SKM-1 (cell line): ENCODE results near the gene SPTLC3.

Experiments
- DNase-seq: peaks from one replicate; lab custom pipeline; 2025; ENCODE audit not compliant: unreplicated experiment; lab: John Stamatoyannopoulos, UW

The SPTLC3 gene

DNA sequence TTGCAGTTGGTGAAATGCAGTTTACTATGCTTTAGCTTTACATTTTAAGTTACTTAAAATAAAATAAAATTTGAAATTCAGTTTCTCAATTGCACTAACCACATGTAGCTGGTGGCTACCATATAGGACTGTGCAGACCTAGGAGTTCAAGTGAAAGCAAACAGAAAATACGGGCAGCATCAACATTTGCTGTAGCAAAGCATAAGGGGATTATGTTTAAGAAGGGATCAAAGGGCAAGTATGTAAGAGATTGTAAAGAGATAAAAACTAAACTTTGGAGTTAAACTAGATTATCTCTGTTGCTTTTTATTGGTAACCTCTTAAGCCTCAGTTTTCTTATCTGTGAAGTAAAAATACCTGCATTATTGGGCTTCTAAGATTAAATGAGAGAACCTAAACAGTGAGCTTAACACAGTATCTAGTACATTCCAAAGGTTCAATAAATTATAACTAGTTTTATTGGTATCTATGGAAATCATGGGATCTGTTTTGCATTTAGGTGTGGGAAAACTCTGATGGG, 81.2 kb downstream of the SPTLC3 start:
- DNase-seq, result no peak

DNA sequence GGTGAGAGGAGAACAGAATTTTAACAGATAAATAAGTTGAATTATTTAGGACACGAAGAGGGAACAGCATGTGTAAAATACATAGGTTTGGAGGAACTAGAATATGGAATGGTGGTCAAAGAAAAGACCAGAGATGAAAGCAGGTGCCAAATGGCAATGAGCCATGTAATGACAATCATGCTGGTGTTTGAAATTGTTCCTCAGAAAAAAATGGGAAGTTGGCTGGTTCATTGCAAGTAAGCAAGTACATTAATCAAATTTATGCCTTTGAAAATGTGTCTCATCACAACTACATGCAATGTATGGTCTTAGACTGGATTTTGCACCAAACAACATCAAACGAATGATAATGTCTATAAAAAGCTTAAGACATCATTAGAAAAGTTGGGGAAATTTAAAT, 83.3 kb downstream of the SPTLC3 start:
- no peak for DNase-seq

DNA sequence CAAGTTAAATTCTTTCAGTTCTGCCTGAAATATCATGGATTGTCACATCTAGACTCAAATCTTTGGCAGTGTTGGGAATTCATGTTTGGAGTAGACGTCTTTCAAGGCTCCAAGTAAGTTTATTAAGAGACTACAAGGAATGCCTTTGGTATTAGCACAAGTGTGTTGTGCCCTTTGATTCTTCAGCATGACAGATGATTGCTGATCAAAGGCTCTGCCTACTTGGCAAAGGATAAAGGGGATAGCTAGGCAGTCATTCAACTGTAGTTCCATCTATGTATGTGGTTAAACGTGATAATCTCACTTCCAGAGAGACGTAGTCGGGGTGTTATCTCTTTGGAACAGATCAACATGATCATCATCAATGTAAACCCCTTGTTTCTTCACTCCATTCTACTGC, 86.2 kb downstream of the SPTLC3 start:
- DNase-seq, result no peak

DNA sequence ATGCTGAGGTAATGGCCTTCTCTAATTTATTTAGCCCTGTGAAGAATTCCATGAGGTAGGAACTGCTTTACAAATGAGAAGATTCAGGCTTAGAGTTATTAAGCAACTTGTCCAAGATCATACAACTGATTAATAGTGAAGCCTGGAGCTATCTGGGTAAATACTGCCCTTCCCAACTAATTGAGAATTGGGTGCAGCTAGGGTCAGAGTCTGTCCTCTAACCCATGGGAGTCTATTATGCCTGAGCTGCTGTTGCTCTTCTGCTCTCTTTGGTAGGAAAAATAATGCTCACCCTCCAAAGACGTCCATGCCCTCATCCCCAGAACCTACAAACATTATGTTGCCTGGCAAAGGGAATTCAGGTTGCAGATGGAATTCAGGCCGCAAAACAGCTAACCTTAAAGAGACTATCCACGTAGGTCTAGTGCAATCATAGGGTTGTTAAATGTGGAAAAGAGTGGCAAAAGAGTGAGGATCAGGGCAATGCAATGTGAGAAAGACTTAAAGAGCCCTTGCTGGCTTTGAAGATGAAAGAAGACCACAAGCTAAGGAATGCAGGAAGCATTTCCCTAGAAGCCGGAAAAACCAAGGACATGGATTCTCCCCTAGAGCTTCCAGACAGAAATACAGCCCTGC, 90.1 kb downstream of the SPTLC3 start:
- DNase-seq, result no peak

DNA sequence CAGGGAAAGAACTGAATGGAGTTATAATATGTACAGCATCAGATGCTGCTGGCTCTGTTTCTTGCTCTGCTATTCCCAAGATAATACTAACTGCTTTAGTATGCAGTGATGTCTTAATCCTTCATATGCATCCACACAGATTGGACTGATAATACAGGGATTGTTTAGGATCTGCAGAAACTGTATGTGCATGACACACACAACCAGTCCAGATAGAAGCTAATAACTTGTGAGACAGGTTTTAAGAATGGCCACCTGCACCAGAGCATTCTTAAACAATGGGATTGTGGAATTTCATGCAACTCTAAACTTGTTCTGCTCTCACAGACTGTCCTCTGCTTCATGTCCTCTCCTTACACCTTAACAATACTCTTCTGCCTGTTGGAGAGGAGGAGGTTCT, 90.9 kb downstream of the SPTLC3 start:
- DNase-seq, result no peak

DNA sequence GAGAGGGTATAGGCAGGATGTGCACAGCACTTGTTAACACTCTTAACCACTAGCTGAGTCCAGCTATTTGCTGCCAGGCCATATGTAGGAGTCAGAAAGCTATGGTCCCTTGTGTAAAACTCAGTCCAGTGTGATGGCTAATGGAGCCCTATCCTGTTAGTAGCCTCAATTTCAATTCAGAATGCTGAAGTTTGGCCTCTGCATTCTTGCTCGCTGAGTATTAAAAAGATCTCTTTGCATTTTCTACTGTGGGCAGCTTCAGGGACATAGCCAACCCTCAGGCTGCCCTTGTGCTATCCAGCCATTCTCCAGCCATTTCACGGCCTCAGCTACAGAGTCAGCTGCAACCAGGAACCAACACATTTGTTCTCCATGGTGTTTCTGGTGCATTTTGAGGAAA, 92.5 kb downstream of the SPTLC3 start:
- no peak for DNase-seq

DNA sequence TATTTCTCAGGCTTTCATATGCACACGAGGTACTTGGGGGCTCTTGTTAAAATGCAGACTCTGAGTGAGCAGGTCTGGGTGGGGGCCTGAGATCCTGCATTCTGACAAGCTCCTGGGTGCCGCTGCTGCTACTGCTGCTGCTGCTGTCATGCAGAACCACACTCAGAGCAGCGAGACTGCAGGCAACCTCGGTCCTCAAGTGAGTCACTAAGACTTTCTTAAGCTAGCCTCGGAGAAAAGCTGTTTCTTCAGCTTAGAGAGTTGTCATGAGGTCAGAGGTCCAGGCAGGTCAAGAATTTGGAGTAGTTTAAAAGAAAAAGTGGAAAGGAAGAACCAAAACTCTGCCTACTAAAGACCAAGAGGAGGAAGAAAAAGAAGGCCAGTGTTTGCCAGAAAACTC, 92.9 kb downstream of the SPTLC3 start:
- DNase-seq, result no peak

DNA sequence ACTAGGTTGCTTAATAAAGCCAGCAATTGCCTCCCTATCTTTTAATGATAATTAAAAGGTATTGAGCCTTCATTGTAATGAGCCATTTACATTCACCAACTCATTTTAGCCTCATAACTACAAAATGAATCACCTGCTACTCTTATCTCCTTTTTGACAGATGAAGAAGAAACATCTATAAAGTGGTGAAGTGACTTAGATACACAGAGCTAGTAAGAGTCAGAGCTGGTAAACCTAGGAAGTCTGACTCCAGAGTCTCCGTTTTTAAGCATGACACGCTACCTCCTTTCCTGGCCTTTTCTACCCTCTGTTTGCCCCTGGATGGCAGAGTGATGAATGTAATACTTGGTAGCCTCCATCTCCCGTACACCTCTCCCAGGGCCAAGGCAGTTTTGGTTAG, 93.5 kb downstream of the SPTLC3 start:
- no peak for DNase-seq

DNA sequence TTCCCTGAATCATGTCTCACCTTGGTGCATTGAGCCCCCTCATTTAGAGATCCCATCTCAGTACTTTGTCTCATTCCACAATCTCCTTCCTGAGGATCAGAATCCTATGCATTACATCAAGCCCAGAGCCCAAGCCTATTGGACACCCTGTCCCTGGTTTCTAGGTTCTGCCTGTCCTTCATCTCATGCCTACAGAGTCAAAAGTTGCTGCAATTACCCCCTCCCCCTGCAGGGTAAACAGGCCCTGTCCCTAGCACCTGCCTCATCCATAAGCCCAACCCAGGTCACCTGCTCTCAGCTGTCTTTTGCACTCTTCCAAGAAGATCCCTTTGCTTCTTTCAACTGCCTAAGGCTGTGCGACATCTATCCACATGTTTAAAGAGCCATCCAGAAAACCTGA, 93.9 kb downstream of the SPTLC3 start:
- no peak for DNase-seq

DNA sequence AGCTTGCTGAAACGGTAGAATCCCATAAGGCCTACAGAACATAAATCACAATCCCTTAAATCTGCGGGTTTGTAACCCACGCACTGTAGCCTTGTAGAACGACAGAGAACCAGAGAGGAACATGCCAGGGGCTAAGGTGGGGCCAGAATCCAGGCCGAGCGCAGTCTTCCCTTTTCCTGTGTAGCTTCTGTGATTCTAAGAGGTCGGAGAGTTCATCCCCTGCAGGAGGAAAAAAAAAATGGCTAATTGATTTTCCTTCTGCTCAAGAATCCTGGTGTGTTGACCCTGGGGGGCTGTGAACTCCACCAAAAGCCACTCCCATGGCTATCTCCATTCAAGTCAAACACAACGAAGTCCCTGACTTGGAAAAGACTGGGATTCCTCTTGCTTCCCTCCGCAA, 96.3 kb downstream of the SPTLC3 start:
- DNase-seq, result no peak

DNA sequence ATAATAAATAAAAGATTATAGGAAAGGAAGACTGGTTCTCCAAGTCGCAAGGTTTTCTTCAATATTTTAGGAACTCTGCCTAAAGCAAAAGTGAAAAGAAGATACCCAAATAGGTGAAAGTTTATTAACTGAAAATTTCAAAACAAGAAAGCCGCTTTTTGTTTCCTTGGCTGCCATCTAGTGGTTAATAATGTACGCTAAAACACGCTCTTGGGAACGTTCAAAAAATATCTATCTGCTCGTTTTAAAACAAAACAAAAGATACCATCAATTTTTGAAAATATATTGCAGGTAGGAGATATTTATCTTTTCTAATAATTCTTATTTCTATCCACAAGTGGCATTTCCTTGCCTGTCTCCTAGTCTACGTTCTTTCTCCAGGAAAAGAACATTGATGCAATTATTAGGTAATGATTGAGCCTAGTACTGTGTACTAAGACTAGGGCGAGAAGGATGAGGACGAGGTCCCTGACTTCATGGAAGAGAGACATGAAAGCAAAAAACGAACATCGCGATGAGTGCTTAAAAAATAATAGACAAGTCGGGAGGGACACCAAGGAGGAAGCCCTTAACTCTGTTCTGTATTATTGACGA, 97.2 kb downstream of the SPTLC3 start:
- no peak for DNase-seq

DNA sequence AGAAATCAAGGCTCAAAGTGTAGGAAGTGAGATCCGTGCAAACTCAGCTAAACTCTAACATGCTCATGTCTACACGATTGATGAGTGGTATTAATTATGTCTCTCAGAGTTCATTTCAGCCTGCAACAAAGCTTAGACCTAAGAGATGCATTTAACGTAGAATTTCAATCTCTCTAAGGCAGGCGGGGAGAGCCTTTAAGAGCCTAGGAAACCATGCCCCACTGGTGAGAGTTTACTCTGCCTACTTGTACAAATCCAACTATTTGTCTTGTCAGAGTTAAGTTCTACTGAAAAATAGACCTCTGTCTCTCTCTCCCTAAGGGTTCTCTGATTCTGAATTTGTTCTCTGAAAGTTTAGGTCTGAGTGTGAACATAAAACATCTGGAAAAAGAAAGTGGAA, 100.9 kb downstream of the SPTLC3 start:
- DNase-seq, result no peak

DNA sequence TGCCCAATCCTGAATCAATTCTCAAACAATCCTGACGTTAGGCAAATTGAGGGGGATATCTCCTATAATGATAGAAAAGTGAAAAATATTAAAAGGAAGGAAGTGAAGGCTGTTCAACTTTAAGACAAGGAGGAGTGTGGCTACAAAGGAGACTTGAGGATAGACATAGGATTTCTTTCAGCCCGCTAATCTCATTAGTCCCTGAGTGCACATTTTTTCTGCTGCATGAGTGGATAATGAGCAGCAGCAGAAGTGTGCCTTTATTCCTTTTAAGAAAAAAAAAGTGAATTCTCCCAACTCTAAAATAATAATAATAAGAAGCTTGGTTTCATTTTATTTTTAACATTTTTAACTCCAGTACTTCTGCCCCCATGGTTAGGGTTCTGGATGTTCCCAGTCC, 102.0 kb downstream of the SPTLC3 start:
- DNase-seq, result no peak

DNA sequence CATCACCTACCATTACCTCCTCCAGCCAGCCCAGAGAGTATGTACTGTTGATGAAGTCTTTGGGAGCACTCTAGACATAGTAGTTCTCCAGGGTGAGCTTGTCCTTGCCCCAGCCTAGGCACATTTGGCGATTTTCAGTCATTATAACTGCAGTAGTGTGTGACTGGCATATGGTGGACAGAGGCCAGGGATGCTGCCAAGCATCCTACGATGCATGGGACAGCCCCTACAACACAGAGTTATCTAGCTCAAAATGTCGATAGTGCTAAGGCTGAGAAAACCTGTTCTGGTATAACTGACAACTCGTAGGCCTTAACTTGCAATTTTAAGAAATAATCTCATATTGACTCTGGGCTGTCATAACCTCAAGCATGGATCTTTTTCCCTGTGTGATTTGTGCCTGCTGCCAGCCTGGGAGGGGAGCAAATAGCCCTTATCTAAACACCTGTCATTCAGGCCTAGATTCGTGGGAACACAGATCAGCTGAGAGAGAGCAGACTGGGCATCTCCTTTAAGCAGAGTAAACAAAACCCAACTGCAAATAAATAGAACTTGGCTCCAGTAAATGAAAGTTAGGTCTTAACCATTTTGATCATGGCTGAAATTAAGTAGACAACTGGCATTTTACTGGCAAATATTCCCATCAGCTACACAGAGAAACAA, 102.6 kb downstream of the SPTLC3 start:
- no peak for DNase-seq

DNA sequence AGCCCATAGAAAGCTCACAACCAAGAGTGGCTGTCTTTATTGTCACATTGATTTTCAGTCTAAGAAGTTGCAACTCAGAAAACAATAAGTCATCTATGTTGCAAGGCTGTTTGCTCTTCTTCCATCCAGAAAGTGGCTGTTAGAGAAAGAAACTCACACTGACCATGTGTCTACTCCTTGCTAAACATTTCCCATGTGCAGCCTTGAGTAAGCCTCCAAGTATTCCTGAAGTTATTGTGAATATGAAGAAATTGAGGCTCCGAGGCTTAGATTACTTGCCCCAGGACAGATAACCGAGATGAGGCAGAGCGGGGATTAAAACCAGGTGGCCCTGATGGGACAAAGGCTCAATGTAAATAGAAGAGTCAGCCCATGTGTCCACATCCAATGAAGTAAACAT, 105.0 kb downstream of the SPTLC3 start:
- DNase-seq, result no peak

DNA sequence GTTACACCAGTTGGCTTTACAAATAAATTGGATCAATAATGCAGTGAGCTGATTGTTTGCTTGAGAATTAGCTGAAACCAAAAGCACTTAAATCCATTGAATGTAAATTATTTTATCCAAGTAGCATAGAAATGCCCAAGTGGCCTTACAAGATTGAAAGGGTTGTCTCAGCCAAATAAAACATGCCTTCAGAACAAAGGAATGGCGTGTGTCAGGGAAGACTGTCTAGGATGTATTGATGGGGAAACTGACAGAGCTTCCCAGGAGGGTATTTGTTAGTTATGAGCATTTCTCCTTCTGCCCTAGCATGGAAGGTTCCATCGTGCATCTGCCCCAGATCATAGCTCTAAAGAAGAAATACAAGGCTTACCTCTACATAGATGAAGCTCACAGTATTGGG, 108.4 kb downstream of the SPTLC3 start:
- DNase-seq, result no peak

DNA sequence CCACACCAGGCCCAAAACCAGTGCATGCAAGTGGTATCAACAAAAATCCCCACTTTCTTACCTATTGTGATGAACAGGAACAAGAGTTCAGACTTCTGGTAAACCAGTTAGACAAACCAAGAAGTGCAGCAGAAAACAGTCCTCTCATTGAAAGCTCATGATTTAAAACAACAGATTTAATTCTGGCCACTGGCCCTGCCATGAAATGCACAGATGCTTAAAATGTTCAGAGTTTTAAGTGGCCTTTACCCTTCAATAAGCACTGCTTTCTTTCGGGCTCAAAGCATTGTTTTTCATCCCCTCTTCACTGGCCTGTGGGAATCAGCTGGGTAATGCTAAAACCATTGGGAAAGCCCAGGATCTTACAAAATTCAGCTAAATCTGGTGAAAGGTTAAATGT, 109.9 kb downstream of the SPTLC3 start:
- no peak for DNase-seq

DNA sequence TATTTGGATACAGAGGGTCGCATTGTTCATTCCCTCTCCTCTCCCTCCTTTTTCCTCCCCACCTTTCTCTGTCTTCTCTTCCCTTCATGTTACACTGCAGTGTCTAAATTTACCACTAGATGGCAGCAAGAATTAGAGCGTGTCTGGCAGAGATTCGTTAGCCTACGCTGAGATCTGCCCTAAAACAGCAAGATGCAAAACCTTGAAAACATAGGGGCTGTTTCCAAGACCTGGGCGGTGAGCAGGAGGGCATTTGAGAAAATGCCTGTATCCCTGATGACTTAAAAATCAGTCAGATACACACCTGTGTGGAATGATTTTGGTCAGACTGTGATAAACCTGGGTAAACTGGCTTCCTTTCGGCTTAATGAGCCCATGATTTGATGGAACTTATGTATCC, 110.8 kb downstream of the SPTLC3 start:
- peak; percentile 0 for DNase-seq

DNA sequence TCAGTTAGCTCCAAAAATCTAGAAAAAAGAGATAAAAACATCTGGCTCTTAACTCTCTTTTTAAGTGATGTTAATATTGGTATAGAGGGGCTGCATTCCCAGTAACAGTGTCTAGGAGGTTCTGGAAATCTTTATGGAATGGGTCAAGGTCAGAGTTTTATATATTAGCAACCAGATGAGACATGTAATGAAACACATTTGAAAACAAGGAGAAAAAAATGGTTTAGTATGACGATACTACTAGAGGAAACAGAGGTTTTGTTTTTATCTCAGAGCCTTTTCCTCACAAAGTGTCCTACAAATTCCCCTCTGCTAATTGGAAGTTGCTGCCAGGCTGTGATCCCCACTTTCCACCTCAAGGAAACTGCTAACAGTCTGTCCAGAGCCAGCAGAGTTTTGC, 111.7 kb downstream of the SPTLC3 start:
- DNase-seq, result no peak

DNA sequence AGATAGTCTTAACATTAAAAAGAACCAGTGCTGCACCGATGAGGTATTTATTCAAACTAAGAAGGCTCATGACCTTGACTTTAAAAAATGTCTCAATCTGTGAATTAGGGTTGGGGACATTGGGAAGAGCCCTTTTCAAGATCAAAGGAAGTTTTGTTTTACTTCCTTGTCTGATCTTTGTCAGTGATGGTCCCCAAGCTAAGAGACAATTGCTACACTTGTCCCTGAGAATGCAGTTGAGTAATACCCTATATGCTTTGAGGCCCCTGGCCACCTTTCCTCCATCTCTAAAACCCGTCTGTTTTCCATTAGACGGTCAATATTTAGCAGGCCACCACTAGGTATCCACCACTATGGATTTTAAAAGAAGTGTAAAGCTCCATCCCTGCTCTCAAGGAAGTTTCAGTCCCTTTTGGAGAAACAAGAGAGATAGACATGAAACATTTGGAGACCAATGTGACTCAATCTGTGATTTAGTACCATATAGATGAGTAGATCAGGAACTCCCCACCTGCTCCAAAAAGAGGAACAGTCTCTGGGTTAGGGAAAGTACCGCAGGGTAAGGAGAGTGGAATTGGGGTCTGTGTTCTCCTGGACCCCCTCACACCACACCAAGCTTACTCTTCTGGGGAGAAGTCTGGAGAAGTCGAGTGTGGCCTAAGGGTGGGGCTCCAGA, 113.2 kb downstream of the SPTLC3 start:
- no peak for DNase-seq

DNA sequence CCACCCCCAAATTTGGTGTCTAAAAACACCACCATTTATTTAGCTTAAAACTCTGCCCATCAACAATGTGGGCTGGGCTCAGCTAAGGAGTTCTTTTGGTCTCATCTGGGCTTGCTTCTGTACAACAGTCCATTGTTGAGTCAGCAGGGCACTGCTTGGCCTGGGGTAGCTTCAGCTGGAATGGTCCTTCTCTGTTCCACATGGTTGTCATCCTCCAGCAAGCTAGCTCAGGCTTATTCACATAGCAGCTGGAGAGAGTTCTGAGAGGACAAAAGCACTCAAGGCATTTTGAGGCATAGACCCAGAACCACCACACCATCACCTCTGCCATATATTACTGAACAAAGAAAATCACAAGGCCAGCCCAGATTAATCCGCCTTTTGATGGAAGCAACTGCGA, 116.7 kb downstream of the SPTLC3 start:
- DNase-seq, result no peak

DNA sequence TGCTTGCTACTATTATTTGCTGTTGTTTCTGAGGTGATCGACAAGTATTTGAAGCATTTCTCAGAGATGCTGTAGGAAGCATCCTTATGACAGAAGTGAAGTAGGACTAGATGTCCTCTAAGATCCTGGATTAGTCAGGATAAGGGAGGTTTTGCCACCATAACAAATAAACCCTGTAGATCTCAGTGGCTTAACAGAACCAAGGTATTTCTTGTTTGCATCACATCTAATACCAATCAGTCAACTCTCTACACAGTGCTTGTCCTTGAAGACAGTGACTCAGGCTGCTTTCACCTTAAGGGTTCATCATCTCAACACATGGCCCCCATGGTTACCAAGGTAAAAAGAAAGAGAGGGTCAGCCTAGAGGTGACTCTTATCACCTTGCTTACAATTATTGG, 119.4 kb downstream of the SPTLC3 start:
- DNase-seq, result no peak
